ENCODE measurements around the gene CDKAL1. TPM values are rescaled to one million over a fixed set of nuclear protein-coding genes. Genes with fewer than 3 reads are reported as not detected.

CDKAL1 gene
- polyA plus RNA-seq, 2 of the 4 experiments (the other 2 are of a cell fraction) = 4.7 to 8.3 TPM

GRCh38 chr6:20915156-20915555 is 380.9 kb downstream of the CDKAL1 start:
- Histone ChIP-seq H3K27ac (no peak overlapping the region), H3K4me1 (no peaks in the 10 kb centered on the region), H3K4me3 (no peak overlapping the region), H3K9me3 (peaks cover 5% of the 10 kb centered on the region; the same call in 1 of the 3 replicates), H3K4me2 (no peak overlapping the region)
- DNase-seq (ENCODE audit: low read depth in 1 of 2, low spot score in 1 of 2) (no peak), ATAC-seq (no peak), FAIRE-seq (no peak)
- ChIA-PET POLR2A (no interaction called here), CTCF (no interaction called here)
- 100% methylated on average over 1 of the region's 1 CpG for WGBS (ENCODE audit: missing lambda C conversion rate)
- TF ChIP-seq, protein P1, sequence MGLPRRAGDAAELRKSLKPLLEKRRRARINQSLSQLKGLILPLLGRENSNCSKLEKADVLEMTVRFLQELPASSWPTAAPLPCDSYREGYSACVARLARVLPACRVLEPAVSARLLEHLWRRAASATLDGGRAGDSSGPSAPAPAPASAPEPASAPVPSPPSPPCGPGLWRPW (IDR thresholded peaks at IDR 0.05) = no peak
- no peak for TF ChIP-seq POLR2A (IDR thresholded peaks at IDR 0.05; ENCODE audit: low read length)
- TF ChIP-seq REST (IDR thresholded peaks at IDR 0.05) = no peak
- TF ChIP-seq HDAC2 (IDR thresholded peaks at IDR 0.05) = no peak
- no peak for TF ChIP-seq BHLHE40 (IDR thresholded peaks at IDR 0.05; ENCODE audit: low read depth, low read length)
- no peak for TF ChIP-seq CBX8 (IDR thresholded peaks at IDR 0.05)
- no peak for TF ChIP-seq RCOR1 (IDR thresholded peaks at IDR 0.05; ENCODE audit: low read depth, low read length)
- no peak for TF ChIP-seq NFE2L2 (conservative IDR thresholded peaks at IDR 0.05; ENCODE audit: low read length)
- TF ChIP-seq EHF (CRISPR knock-in tag; IDR thresholded peaks at IDR 0.05) = no peak
- no peak for TF ChIP-seq FOXS1 (CRISPR knock-in tag; IDR thresholded peaks at IDR 0.05)
- TF ChIP-seq POLR2AphosphoS2 (conservative IDR thresholded peaks at IDR 0.05; ENCODE audit: low read length) = no peak
- TF ChIP-seq, protein P2, sequence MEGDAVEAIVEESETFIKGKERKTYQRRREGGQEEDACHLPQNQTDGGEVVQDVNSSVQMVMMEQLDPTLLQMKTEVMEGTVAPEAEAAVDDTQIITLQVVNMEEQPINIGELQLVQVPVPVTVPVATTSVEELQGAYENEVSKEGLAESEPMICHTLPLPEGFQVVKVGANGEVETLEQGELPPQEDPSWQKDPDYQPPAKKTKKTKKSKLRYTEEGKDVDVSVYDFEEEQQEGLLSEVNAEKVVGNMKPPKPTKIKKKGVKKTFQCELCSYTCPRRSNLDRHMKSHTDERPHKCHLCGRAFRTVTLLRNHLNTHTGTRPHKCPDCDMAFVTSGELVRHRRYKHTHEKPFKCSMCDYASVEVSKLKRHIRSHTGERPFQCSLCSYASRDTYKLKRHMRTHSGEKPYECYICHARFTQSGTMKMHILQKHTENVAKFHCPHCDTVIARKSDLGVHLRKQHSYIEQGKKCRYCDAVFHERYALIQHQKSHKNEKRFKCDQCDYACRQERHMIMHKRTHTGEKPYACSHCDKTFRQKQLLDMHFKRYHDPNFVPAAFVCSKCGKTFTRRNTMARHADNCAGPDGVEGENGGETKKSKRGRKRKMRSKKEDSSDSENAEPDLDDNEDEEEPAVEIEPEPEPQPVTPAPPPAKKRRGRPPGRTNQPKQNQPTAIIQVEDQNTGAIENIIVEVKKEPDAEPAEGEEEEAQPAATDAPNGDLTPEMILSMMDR (IDR thresholded peaks at IDR 0.05) = no peak
- no peak for TF ChIP-seq JUNB (IDR thresholded peaks at IDR 0.05)
- no peak for TF ChIP-seq RNF2 (IDR thresholded peaks at IDR 0.05; ENCODE audit: borderline replicate concordance, low read depth)
- no peak for TF ChIP-seq BCL3 (IDR thresholded peaks at IDR 0.05)
- no peak for TF ChIP-seq MAZ (IDR thresholded peaks at IDR 0.05; ENCODE audit: borderline replicate concordance, low read depth, low read length)

GRCh38 chr6:20915626-20916025 is 381.4 kb downstream of the CDKAL1 start:
- DNase-seq (ENCODE audit: low read depth in 1 of 2, low spot score in 1 of 2) = no peak
- TF ChIP-seq CHD4 (IDR thresholded peaks at IDR 0.05; ENCODE audit: borderline replicate concordance) (0 out of 2 replicates have a peak, but pooled peaks have one; percentile 42), NFE2L2 (conservative IDR thresholded peaks at IDR 0.05; ENCODE audit: low read length) (no peak)
- no peak overlapping the region for H3K4me2 ChIP-seq
- whole genome bisulfite sequencing (ENCODE audit: missing lambda C conversion rate) = 90% methylated on average over 1 of the region's 1 CpG
- no peaks in the 10 kb centered on the region for H3K4me1 ChIP-seq
- H3K9me3 ChIP-seq = peaks cover 5% of the 10 kb centered on the region; the same call in 1 of the 3 replicates
- no peak for ATAC-seq
- H3K4me3 ChIP-seq = no peak overlapping the region
- ChIA-PET POLR2A (no interaction called here), CTCF (no interaction called here)
- FAIRE-seq = no peak
- H3K27ac ChIP-seq = no peak overlapping the region

DNA sequence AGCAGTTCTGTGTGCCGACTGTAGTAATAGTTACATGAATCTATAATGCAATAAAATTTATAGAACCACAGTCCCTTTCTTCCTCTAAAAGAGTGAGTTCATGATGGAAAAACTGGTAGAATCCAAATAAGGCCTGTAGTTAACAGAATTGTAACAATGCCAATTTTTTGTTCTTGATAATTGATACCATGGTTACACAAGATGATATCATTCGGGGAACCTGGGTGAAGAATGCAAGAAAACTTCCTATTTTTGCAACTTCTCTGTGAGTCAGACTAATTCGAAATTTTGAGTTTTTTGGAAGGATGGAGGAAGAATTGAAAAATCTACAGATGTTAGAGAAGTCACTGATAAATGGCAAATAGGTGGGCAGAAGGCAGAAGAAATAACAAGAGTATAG is 381.8 kb downstream of the CDKAL1 start:
- CTCF ChIA-PET = no interaction called here
- WGBS (ENCODE audit: missing lambda C conversion rate) = 87% methylated on average over 3 of the region's 3 CpGs
- FAIRE-seq = no peak

More for the DNA sequence above, 381.8 kb downstream of the CDKAL1 start:
- H3K4me2 ChIP-seq = no peak overlapping the region
- no peak overlapping the region for H3K4me3 ChIP-seq
- no peak for ATAC-seq
- POLR2A ChIA-PET = no interaction called here
- no peaks in the 10 kb centered on the region for H3K4me1 ChIP-seq
- H3K9me3 ChIP-seq = peaks cover 5% of the 10 kb centered on the region; the same call in 1 of the 3 replicates
- TF ChIP-seq, protein P3, sequence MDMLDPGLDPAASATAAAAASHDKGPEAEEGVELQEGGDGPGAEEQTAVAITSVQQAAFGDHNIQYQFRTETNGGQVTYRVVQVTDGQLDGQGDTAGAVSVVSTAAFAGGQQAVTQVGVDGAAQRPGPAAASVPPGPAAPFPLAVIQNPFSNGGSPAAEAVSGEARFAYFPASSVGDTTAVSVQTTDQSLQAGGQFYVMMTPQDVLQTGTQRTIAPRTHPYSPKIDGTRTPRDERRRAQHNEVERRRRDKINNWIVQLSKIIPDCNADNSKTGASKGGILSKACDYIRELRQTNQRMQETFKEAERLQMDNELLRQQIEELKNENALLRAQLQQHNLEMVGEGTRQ (IDR thresholded peaks at IDR 0.05) = no peak
- TF ChIP-seq HOXB13 (CRISPR knock-in tag; IDR thresholded peaks at IDR 0.05; ENCODE audit: low read depth) (no peak), RNF2 (IDR thresholded peaks at IDR 0.05; ENCODE audit: borderline replicate concordance, low read depth) (no peak), ESRRA (IDR thresholded peaks at IDR 0.05; ENCODE audit: borderline replicate concordance, low read length) (no peak), JUN (IDR thresholded peaks at IDR 0.05) (no peak), CBX2 (IDR thresholded peaks at IDR 0.05; ENCODE audit: borderline replicate concordance, low read depth) (no peak), CEBPB (IDR thresholded peaks at IDR 0.05) (no peak), ZFP36 (IDR thresholded peaks at IDR 0.05; ENCODE audit: borderline replicate concordance, partially characterized antibody) (no peak)
- TF ChIP-seq, protein P4, sequence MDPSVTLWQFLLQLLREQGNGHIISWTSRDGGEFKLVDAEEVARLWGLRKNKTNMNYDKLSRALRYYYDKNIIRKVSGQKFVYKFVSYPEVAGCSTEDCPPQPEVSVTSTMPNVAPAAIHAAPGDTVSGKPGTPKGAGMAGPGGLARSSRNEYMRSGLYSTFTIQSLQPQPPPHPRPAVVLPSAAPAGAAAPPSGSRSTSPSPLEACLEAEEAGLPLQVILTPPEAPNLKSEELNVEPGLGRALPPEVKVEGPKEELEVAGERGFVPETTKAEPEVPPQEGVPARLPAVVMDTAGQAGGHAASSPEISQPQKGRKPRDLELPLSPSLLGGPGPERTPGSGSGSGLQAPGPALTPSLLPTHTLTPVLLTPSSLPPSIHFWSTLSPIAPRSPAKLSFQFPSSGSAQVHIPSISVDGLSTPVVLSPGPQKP (IDR thresholded peaks at IDR 0.05; ENCODE audit: low read depth, low read length) = no peak
- no peak for DNase-seq (ENCODE audit: low read depth in 1 of 2, low spot score in 1 of 2)
- no peak overlapping the region for H3K27ac ChIP-seq
